HepG2 (cell line): ENCODE measurements around the gene PALM3. TPM values are rescaled to one million over a fixed set of nuclear protein-coding genes. Genes with fewer than 3 reads are reported as not detected.
A peak's percentile ranks its signal among the peaks of the same experiment; 100 is the strongest.

Experiments
- CEBPB ChIP-seq: IDR thresholded peaks from 2 replicates; pipeline ENCODE4 v1.6.1; 2011; ENCODE audit warnings: low read depth, low read length, improper control_type of control experiment, borderline replicate concordance
- CEBPZ ChIP-seq: IDR thresholded peaks from 2 replicates; pipeline ENCODE4 v1.6.1; 2012; ENCODE audit warnings: low read length, improper control_type of control experiment
- DBP ChIP-seq: sonication (generic); formaldehyde crosslinking; IDR thresholded peaks from 2 replicates; pipeline ENCODE4 v1.4.0; 2020; ENCODE audit warnings: missing genetic modification reagents; ENCODE audit errors: not compliant biosample characterization
- FOXO4 ChIP-seq: sonication (generic); formaldehyde crosslinking; conservative IDR thresholded peaks from 2 replicates; pipeline ENCODE4 v1.8.1; 2023; ENCODE audit warnings: missing genetic modification reagents
- MEIS2 ChIP-seq: sonication (generic); formaldehyde crosslinking; IDR thresholded peaks from 2 replicates; pipeline ENCODE4 v1.9.0; 2021; ENCODE audit warnings: mild to moderate bottlenecking, missing genetic modification reagents
- MYPOP ChIP-seq: sonication (generic); formaldehyde crosslinking; IDR thresholded peaks from 2 replicates; pipeline ENCODE4 v1.8.1; 2023; ENCODE audit warnings: mild to moderate bottlenecking, moderate library complexity, missing genetic modification reagents
- NFYB ChIP-seq: sonication (generic); formaldehyde crosslinking; IDR thresholded peaks from 2 replicates; pipeline ENCODE4 v1.4.0; 2020; ENCODE audit warnings: missing genetic modification reagents
- PTBP1 ChIP-seq: fragments of 200-400 bp; formaldehyde crosslinking; IDR thresholded peaks from 2 replicates; pipeline ENCODE4 v1.6.1; 2018; ENCODE audit warnings: low read length, low read depth; ENCODE audit not compliant: poor library complexity, severe bottlenecking
- REL ChIP-seq: sonication (generic); formaldehyde crosslinking; conservative IDR thresholded peaks from 2 replicates; pipeline ENCODE4 v1.8.0; 2022; ENCODE audit warnings: mild to moderate bottlenecking, missing genetic modification reagents, moderate library complexity
- RELA ChIP-seq: sonication (generic); formaldehyde crosslinking; IDR thresholded peaks from 2 replicates; pipeline ENCODE4 v1.4.0; 2020; ENCODE audit warnings: missing genetic modification reagents
- SAFB2 ChIP-seq: sonication (generic); formaldehyde crosslinking; IDR thresholded peaks from 2 replicates; pipeline ENCODE4 v1.5.1; 2020; ENCODE audit warnings: missing genetic modification reagents, low read depth, mild to moderate bottlenecking, borderline replicate concordance
- SMC3 ChIP-seq: IDR thresholded peaks from 2 replicates; pipeline ENCODE4 v1.6.1; 2011; ENCODE audit warnings: low read length, improper control_type of control experiment
- SP1 ChIP-seq, 2 experiments: fragments of 450-650 bp in 1 of 2; sonication (generic) in 1 of 2; formaldehyde crosslinking in 1 of 2; IDR thresholded peaks; 2 replicates each; pipeline versions ENCODE4 v1.4.0 to v1.6.1; 2016 to 2020; ENCODE audit warnings: missing genetic modification reagents in 1 of 2
- SP2 ChIP-seq: sonication (generic); formaldehyde crosslinking; IDR thresholded peaks from 2 replicates; pipeline ENCODE4 v1.5.1; 2020; ENCODE audit warnings: mild to moderate bottlenecking, missing genetic modification reagents
- SYNCRIP ChIP-seq: fragments of 200-400 bp; formaldehyde crosslinking; IDR thresholded peaks from 2 replicates; pipeline ENCODE4 v1.6.1; 2018; ENCODE audit warnings: mild to moderate bottlenecking, low read depth, low read length; ENCODE audit not compliant: insufficient read depth
- ZBTB14 ChIP-seq: sonication (generic); formaldehyde crosslinking; IDR thresholded peaks from 2 replicates; pipeline ENCODE4 v1.4.0; 2020; ENCODE audit warnings: missing genetic modification reagents
- ZBTB7B ChIP-seq: sonication (generic); formaldehyde crosslinking; IDR thresholded peaks from 2 replicates; pipeline ENCODE4 v1.4.0; 2020; ENCODE audit warnings: missing genetic modification reagents
- ZNF326 ChIP-seq: sonication (generic); formaldehyde crosslinking; IDR thresholded peaks from 2 replicates; pipeline ENCODE4 v1.4.0; 2020; ENCODE audit warnings: missing genetic modification reagents, borderline replicate concordance
- ZNF605 ChIP-seq: sonication (generic); formaldehyde crosslinking; IDR thresholded peaks from 2 replicates; pipeline ENCODE4 v1.8.0; 2022; ENCODE audit warnings: mild to moderate bottlenecking, missing genetic modification reagents
- ZSCAN5A ChIP-seq: sonication (generic); formaldehyde crosslinking; IDR thresholded peaks from 2 replicates; pipeline ENCODE4 v1.8.0; 2022; ENCODE audit warnings: mild to moderate bottlenecking, missing genetic modification reagents, borderline replicate concordance
- polyA plus RNA-seq, 8 experiments: library from polyadenylated mRNA; depleted of rRNA in 3 of 8; stranded (reverse) in 7 of 8; unstranded in 1 of 8; fragments of >200 nt; fragmentation: Illumina TruSeq in 4 of 8; extraction: Trizol in 4 of 8; gene quantifications; 2 replicates each; pipeline versions ENCODE4 v1.2.1 to v1.2.3, GENCODE V29; 2011 to 2016; ENCODE audit warnings: low read depth in 4 of 8, missing spikeins in 1 of 8, mixed read lengths in 1 of 8; ENCODE audit not compliant: insufficient read depth in 1 of 8
- total RNA-seq, 5 experiments: library from RNA; depleted of rRNA; stranded (reverse); fragments of >200 nt; fragmentation: Illumina TruSeq; extraction: Trizol; gene quantifications; 2 replicates each; pipeline ENCODE4 v1.2.3, GENCODE V29; 2016; ENCODE audit warnings: low read depth in 1 of 5

Gene PALM3
- total and polyA plus RNA-seq, 2 of the 13 experiments (the other 11 are each of a cell fraction or from before 2014, with no cell fraction given), result 0.79 to 2.4 TPM

GRCh38 chr19:14061081-14061749, 661 bp downstream of the PALM3 start (continued):
- TF ChIP-seq ZBTB7B, result peak; percentile 85
- no peak for TF ChIP-seq FOXO4
- no peak for TF ChIP-seq DBP (CRISPR knock-in tag)
- no peak for TF ChIP-seq REL (CRISPR knock-in tag)
- TF ChIP-seq ZNF326 (CRISPR knock-in tag), result no peak
- no peak for TF ChIP-seq RELA (CRISPR knock-in tag)
- no peak for TF ChIP-seq SP2 (CRISPR knock-in tag)
- TF ChIP-seq MEIS2, result no peak
- TF ChIP-seq CEBPB, result no peak
- TF ChIP-seq MYPOP, result no peak
- no peak for TF ChIP-seq ZBTB14 (CRISPR knock-in tag)
- TF ChIP-seq SP1 (IDR thresholded peaks at IDR 0.05), result no peak
- no peak for TF ChIP-seq SP1 (CRISPR knock-in tag; IDR thresholded peaks at IDR 0.05)
- TF ChIP-seq ZSCAN5A (CRISPR knock-in tag), result no peak
- no peak for TF ChIP-seq NFYB (CRISPR knock-in tag)
- no peak for TF ChIP-seq CEBPZ
- no peak for TF ChIP-seq PTBP1
- no peak for TF ChIP-seq SAFB2 (CRISPR knock-in tag)
- TF ChIP-seq SYNCRIP, result no peak
- TF ChIP-seq ZNF605, result no peak
- TF ChIP-seq SMC3, result no peak
